HL-60 (cell line): Measurements from ENCODE around the gene SERPINB7.

ENCODE experiments used
- GABPA ChIP-seq: IDR thresholded peaks from 2 replicates; pipeline ENCODE4 v1.6.1; 2012; ENCODE audit warnings: low read depth
- POLR2AphosphoS5 ChIP-seq: IDR thresholded peaks from 2 replicates; pipeline ENCODE4 v1.6.1; 2012; ENCODE audit warnings: low read depth
- SPI1 ChIP-seq: IDR thresholded peaks from 2 replicates; pipeline ENCODE4 v1.6.1; 2012; ENCODE audit warnings: low read depth, mild to moderate bottlenecking, borderline replicate concordance
- TF ChIP-seq, protein P1 (sequence below): IDR thresholded peaks from one replicate; pipeline ENCODE4 v1.5.1; 2011; ENCODE audit warnings: low read length, control low read depth, inconsistent platforms; ENCODE audit not compliant: insufficient read depth
- TF ChIP-seq, protein P2 (sequence below): IDR thresholded peaks from 2 replicates; pipeline ENCODE4 v1.6.1; 2012; ENCODE audit warnings: low read depth; ENCODE audit not compliant: insufficient replicate concordance

DNA sequence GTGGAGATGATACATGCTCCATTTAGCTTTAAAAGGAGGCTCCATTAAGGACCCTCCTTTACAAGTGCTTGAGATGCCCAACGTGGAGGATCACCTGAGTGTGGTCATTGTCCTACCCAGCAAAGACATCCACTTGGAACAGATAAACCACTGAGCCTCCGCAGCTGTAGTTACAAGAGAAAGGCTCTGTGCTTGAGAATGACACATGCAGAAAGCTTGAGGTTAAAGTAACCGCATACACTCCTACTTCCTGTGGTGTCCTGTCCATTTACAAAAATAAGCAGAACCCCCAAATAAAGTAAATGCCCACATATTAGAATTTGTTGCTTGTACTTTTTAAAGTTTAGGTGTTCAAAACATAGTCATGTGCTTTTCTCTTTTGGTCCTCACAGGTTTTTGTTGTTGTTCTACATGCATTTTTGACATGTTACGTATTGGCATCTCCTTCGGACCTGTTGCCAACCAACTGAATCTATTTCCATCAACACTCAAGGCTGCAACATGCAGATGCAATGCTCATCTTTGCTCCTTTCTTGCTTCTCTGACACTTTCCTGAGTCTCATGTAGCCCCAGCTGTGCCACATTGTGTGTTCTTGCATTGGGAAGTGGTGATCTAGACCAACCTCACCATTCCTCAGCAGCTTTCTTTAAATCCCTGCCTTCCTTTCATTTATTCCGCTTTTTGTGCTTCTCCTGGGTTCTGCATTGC lies 56.0 kb downstream of the SERPINB7 start:
- TF ChIP-seq POLR2AphosphoS5 (peak; percentile 69; the same call in 1 of the 2 replicates), GABPA (no peak), SPI1 (peak; percentile 69; the same call in 1 of the 2 replicates)
- TF ChIP-seq, protein P1, sequence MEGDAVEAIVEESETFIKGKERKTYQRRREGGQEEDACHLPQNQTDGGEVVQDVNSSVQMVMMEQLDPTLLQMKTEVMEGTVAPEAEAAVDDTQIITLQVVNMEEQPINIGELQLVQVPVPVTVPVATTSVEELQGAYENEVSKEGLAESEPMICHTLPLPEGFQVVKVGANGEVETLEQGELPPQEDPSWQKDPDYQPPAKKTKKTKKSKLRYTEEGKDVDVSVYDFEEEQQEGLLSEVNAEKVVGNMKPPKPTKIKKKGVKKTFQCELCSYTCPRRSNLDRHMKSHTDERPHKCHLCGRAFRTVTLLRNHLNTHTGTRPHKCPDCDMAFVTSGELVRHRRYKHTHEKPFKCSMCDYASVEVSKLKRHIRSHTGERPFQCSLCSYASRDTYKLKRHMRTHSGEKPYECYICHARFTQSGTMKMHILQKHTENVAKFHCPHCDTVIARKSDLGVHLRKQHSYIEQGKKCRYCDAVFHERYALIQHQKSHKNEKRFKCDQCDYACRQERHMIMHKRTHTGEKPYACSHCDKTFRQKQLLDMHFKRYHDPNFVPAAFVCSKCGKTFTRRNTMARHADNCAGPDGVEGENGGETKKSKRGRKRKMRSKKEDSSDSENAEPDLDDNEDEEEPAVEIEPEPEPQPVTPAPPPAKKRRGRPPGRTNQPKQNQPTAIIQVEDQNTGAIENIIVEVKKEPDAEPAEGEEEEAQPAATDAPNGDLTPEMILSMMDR = no peak
- TF ChIP-seq, protein P2, sequence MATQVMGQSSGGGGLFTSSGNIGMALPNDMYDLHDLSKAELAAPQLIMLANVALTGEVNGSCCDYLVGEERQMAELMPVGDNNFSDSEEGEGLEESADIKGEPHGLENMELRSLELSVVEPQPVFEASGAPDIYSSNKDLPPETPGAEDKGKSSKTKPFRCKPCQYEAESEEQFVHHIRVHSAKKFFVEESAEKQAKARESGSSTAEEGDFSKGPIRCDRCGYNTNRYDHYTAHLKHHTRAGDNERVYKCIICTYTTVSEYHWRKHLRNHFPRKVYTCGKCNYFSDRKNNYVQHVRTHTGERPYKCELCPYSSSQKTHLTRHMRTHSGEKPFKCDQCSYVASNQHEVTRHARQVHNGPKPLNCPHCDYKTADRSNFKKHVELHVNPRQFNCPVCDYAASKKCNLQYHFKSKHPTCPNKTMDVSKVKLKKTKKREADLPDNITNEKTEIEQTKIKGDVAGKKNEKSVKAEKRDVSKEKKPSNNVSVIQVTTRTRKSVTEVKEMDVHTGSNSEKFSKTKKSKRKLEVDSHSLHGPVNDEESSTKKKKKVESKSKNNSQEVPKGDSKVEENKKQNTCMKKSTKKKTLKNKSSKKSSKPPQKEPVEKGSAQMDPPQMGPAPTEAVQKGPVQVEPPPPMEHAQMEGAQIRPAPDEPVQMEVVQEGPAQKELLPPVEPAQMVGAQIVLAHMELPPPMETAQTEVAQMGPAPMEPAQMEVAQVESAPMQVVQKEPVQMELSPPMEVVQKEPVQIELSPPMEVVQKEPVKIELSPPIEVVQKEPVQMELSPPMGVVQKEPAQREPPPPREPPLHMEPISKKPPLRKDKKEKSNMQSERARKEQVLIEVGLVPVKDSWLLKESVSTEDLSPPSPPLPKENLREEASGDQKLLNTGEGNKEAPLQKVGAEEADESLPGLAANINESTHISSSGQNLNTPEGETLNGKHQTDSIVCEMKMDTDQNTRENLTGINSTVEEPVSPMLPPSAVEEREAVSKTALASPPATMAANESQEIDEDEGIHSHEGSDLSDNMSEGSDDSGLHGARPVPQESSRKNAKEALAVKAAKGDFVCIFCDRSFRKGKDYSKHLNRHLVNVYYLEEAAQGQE = no peak
